ENCODE results near the gene RETREG3. TPM values are rescaled to one million over a fixed set of nuclear protein-coding genes. Genes with fewer than 3 reads are reported as not detected.
A peak's percentile ranks its signal among the peaks of the same experiment; 100 is the strongest.
"Not testable (repeated sequence)": the region's sequence is repeated elsewhere in the genome, so short reads cannot be mapped to it uniquely, and the experiment has no call there.

Gene RETREG3
- total and polyA plus RNA-seq, 7 donors: 13.9 to 43.2 (median 35.0) TPM

GRCh38 chr17:42553866-42554249 is 55.3 kb downstream of the RETREG3 start:
- Histone ChIP-seq H3K9me3 (no peaks in the 10 kb centered on the region), H3K4me1 (peaks cover 10% of the 10 kb centered on the region), H3K27ac (peak overlapping the region; percentile 88), H3K36me3 (ENCODE audit: insufficient read depth in 1 of 2, low read depth in 1 of 2) (peaks cover 0 to 3% of the 10 kb centered on the region in 2 donors), H3K27me3 (ENCODE audit: insufficient read depth in 3 of 3, low read length in 2 of 3) (no peaks in the 10 kb centered on the region), H3K4me3 (peak overlapping the region; percentile 92)
- ATAC-seq: peak; percentile 51 to 75 (median 63)
- intact Hi-C loops (cut with DNase I): no loop called here
- no peak for TF ChIP-seq CTCF (IDR thresholded peaks at IDR 0.05)
- WGBS, 3 donors: 32 to 50% (median 34%) methylated on average over 16 of the region's 16 CpGs
- DNase-seq: peak in 1 of 2 donors; percentile 58

GRCh38 chr17:42553161-42553818 is 55.9 kb downstream of the RETREG3 start:
- peak overlapping the region; percentile 88 for H3K27ac ChIP-seq
- H3K4me1 ChIP-seq: peaks cover 10% of the 10 kb centered on the region
- intact Hi-C loops (cut with DNase I): no loop called here
- peak in 1 of 2 donors; percentile 58 for DNase-seq
- no peaks in the 10 kb centered on the region for H3K27me3 ChIP-seq (ENCODE audit: insufficient read depth in 3 of 3, low read length in 2 of 3)
- no peaks in the 10 kb centered on the region for H3K36me3 ChIP-seq (ENCODE audit: insufficient read depth in 1 of 2, low read depth in 1 of 2)
- ATAC-seq: peak in 3 of 4 donors; percentile 9 to 16 (median 15)
- WGBS, 3 donors: 64 to 74% (median 65%) methylated on average over 44 to 45 of the region's 45 CpGs
- peak overlapping the region; percentile 92 for H3K4me3 ChIP-seq
- no peaks in the 10 kb centered on the region for H3K9me3 ChIP-seq
- no peak for TF ChIP-seq CTCF (IDR thresholded peaks at IDR 0.05)

GRCh38 chr17:42552736-42553135 is 56.4 kb downstream of the RETREG3 start, which contains the start of gene HSD17B1:
Gene HSD17B1, plus strand, starts transcription at chr17:42552923. Its CDS starts 11 bp downstream, at chr17:42552934.
- H3K27me3 ChIP-seq (ENCODE audit: insufficient read depth in 3 of 3, low read length in 2 of 3); H3K4me1 ChIP-seq; H3K36me3 ChIP-seq (ENCODE audit: insufficient read depth in 1 of 2, low read depth in 1 of 2); intact Hi-C loops (cut with DNase I); H3K9me3 ChIP-seq; ATAC-seq: not testable (repeated sequence)
- DNase-seq: peak in 1 of 2 donors; percentile 31
- WGBS, 3 donors: 81 to 85% (median 85%) methylated on average over 13 to 15 of the region's 15 CpGs
- peak within 1 kb of the TSS; percentile 92 for H3K4me3 ChIP-seq
- H3K27ac ChIP-seq: peak within 1 kb of the TSS; percentile 88

- Histone ChIP-seq H3K4me3 (no peak overlapping the region), H3K27ac (no peak overlapping the region)
- DNase-seq: no peak
These were observed 60.0 kb downstream of the RETREG3 start for GRCh38 chr17:42548993-42549755.

More at GRCh38 chr17:42548993-42549755, 60.0 kb downstream of the RETREG3 start:
- TF ChIP-seq CTCF (IDR thresholded peaks at IDR 0.05): no peak
- H3K4me1 ChIP-seq: peaks cover 8% of the 10 kb centered on the region
- intact Hi-C loops (cut with DNase I): no loop called here
- H3K9me3 ChIP-seq: no peaks in the 10 kb centered on the region
- no peaks in the 10 kb centered on the region for H3K27me3 ChIP-seq (ENCODE audit: insufficient read depth in 3 of 3, low read length in 2 of 3)
- no peak for ATAC-seq
- H3K36me3 ChIP-seq (ENCODE audit: insufficient read depth in 1 of 2, low read depth in 1 of 2): no peaks in the 10 kb centered on the region
- WGBS, 3 donors: 80 to 88% (median 82%) methylated on average over 14 of the region's 14 CpGs

Measured in psoas muscle (tissue), 8 donors.